HG03521 (cell line): ENCODE measurements around the gene UBE2J2.

Experiments used
- ATAC-seq: cut with Tn5 transposase; IDR thresholded peaks from one replicate; pipeline ENCODE4 v1.9.1; 2021; ENCODE audit warnings: mild to moderate bottlenecking, moderate library complexity; ENCODE audit not compliant: unreplicated experiment

The UBE2J2 gene

GRCh38 chr1:1242461-1243265 is 31.0 kb downstream of the UBE2J2 start:
- no peak for ATAC-seq

GRCh38 chr1:1241588-1242219 is 31.9 kb downstream of the UBE2J2 start:
- no peak for ATAC-seq

GRCh38 chr1:1240822-1241587 is 32.6 kb downstream of the UBE2J2 start:
- ATAC-seq: no peak

GRCh38 chr1:1240348-1240732 is 33.3 kb downstream of the UBE2J2 start:
- ATAC-seq: no peak

- ATAC-seq: no peak
These were observed 33.9 kb downstream of the UBE2J2 start for GRCh38 chr1:1239614-1240347.

GRCh38 chr1:1239227-1239613 is 34.4 kb downstream of the UBE2J2 start:
- no peak for ATAC-seq

GRCh38 chr1:1238702-1239178 is 34.9 kb downstream of the UBE2J2 start:
- ATAC-seq: no peak

- ATAC-seq: no peak
These were observed 35.6 kb downstream of the UBE2J2 start for GRCh38 chr1:1237874-1238701.

- no peak for ATAC-seq
These were observed 36.4 kb downstream of the UBE2J2 start for GRCh38 chr1:1236945-1237873.

- ATAC-seq: no peak
These were observed 37.4 kb downstream of the UBE2J2 start for GRCh38 chr1:1236176-1236763.

GRCh38 chr1:1235016-1235744 is 38.5 kb downstream of the UBE2J2 start:
- no peak for ATAC-seq

- no peak for ATAC-seq
These were observed 39.4 kb downstream of the UBE2J2 start for GRCh38 chr1:1234180-1234808.

- no peak for ATAC-seq
These were observed 40.1 kb downstream of the UBE2J2 start for GRCh38 chr1:1233567-1233892.

- ATAC-seq: no peak
These were observed 40.7 kb downstream of the UBE2J2 start for GRCh38 chr1:1232796-1233566.

- ATAC-seq: peak; percentile 2
These were observed 41.4 kb downstream of the UBE2J2 start, which contains the start of gene B3GALT6 for GRCh38 chr1:1232208-1232795. Gene B3GALT6 (plus strand): TSS chr1:1232237. CDS start chr1:1232279, 42 bp downstream.
